HG03575 (cell line): ENCODE results near the gene CASZ1.

Source experiments
- ATAC-seq: cut with Tn5 transposase; IDR thresholded peaks from one replicate; pipeline ENCODE4 v1.9.1; 2021; ENCODE audit not compliant: unreplicated experiment, insufficient number of reproducible peaks, low FRiP score; ENCODE audit errors: extremely low read depth

The CASZ1 gene

DNA sequence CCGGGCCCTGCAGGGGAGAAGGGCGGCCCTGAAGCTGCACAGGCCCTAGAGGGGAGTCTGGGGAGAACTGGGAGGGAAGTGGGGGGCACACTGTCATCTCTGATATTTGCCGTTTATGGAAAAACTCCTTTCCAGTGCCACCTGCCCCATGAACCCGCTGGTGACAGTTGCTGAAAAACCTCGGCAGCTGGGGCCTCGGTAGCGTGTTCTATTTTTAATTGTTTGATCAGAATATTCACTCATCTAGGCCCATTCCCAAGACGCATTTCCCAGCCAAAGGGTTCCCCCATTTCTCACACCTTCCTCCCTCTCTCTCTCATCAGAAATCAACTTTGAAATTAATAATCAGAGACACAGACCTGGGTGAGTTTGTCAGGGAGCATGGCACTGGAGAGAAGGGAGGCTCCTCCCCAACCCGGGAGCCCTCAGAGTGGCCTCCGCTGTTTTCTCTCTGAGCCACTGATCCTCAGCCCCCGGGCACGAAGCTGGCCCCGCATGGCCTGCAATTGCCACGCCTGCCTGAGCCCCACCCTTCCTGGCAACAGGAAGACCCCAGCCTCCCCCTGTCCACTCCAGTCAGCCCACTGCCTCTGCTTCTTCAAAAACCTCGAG, 111.1 kb downstream of the CASZ1 start:
- no peak for ATAC-seq

DNA sequence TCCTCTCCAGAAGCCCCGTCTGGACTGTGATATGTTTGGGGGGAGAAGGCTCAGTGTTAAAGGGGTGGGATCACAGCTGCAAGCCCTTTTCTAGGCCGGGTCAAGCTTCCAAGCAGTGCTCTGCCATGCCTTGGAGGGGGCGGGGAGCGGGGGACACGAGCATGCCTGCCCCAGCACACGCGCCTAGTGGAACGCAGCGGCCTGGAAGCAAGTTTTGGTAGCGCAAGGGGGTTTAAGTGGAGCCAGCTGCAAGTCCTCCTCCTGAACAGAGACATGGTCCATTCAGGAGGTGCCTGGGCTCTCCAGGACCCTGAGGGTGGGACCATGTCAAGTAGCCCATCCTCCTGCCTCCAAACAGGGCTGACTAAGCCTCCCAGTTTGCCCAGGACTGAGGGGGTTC, 112.2 kb downstream of the CASZ1 start:
- ATAC-seq: no peak

DNA sequence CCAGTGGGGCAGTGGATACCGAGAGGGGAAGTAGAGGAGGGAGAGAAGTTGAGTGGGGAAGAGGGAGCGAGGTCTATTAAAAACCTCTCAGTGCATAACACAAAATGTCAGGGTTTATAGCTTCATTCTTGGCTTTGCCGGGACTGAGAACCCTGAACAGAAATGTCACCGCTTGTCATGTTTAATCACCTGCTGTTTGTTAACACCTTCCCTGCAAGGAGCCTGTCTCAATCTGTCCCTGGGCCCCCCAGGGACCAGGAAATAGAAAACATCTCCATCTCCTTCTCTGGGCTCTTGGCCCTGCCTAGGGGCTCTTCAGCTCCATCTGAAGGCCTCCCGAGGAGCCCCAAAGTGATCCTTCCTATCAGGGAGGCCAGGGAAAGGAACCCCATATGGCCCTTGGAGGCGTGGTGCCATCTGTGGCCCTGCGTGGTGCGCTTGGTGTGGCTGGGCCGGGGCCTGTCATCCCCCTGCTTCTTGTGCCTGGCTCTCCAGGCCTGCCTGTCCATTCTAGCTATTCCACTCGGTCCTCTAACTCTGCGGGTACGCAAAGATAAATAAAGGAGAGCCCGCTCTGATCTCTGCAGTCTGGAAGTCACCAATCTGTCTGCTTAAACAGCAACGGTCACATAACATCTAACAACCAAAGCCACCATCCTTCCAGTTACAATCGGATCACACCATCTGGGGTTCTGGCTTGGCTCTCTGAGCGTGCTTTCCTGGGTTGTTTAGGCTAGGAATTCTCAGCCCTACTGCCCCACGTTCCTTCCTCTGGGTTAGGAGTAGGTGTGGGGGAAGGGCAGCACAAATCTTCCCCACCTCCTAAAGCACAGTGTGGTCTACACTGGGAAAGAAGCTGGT, 113.8 kb downstream of the CASZ1 start:
- no peak for ATAC-seq

DNA sequence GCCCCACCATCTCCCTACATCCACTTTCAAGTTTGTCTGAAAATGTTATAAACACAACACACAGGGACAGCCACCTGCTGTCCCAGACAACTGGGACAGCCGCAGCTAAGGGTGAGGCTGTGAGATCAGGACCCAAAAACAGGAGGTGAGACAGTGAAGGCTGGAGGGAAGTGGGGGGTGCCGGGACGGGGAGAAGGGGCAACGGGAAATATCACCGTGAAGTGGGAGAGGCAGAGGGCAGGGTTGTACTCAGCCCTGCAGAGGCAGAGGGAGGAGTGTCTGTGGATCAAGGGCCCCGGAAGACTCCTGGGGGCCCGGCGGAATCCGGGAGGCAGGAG, 114.4 kb downstream of the CASZ1 start:
- ATAC-seq: no peak

DNA sequence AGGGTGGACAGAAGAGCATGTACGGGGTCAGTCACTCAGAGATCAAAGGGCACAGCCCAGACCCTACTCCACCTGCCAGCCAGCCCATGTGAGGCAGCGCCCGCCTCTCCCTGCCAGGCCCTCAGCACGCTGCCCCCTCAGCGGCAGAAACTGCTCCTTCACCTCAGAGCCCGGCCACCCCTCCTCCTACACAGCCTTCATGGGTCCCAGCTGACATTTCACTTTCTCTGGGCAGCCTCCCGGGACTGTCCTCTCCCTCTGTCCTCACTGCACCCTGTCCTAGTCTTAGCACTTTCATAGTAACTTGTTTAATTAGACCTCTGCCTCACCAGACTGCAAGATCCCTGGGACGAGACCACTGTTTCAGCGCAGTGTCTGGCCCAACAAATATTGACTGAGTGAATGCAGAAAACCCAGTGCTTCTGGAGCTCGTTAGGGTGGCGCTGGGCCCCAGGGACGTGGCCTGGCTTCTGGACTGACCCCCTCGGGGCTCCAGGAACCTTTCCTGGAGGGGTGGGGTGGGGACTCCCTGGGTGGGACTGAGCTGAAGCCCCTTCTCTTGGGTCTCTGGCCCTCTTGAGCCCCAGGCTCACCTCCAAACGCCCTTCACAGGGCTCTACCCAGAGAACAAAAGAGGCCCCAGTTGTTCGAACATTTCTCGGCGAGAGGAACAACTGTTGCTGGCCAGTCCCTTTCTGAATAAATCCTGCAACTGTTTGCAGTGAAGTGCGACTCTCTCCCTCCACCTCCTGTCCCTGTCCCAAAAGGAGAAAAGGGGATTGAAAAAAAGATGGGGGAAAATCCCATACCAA, 114.9 kb downstream of the CASZ1 start:
- no peak for ATAC-seq

DNA sequence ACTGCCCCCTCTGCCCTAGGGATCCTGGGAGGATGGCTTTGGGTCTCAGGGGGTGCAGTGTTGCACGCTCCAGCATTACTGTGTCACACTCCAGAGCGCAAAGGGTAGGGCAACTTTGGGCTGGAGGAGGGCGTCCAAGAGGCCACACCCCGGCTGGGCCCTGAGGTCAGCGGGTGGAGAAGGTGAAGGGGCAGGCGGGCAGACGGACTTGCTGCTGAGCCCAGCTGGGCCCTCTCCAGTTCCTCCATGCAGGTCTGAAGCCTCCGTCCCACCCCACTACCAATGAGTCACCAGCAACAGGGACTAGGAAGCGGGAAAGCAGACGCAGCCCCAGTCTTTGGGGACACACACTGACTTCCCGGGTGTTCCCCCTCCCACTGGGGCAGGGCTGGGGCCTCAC, 116.0 kb downstream of the CASZ1 start:
- no peak for ATAC-seq

DNA sequence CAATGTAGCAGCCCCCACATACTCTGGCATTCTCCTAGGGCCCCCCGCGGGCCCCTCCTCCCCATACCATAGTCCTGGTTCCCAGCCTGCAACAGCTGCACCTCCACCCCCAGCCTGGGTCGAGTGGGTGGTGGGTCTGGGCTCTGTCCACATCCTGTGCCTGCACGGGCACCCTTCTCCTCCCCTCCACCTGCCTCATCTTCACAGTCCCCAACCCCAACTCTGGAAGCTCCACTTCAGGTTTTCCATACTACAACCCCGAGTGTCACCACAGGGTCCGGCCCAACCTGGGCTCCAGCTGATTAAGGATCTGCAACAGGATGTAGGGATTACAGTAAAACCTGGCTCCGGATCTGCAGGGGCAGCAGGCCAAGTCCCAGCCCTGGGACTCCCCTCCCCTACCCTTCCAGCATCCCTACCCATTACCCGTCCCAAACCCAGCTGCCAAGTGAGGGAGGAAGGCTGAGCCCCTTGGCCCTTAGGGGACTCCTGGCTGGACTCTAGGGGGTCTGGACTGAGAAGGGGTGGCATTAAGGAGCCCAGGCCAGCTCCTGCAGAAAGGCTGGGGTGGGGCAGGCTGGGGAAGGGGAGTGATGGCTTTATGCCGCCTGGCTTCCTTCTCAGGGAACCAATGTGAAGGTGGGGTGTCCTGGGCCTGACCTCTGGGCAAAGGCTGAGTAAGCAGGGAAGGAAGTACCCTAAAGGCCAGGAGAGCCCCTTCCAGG, 116.8 kb downstream of the CASZ1 start:
- ATAC-seq: no peak

DNA sequence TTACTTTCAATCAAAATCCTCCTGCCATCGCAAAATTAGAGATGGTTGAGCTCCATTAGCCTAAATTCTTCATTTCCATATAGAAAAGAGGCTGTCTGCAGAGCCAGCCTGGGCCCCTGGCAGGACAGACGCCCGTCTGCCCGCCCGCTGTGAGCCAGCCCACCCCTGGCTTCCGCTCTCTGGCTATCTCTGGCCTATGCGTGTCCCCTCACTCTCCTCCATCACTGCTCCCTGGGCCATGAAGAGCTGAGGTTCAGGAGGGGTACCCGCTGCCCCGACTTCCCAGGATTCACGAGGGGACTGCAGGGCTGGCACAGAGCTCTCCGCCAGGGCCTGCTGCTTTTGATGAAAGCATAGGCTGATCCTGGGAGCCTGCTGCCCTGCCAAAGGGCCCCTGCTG, 117.6 kb downstream of the CASZ1 start:
- ATAC-seq: no peak

DNA sequence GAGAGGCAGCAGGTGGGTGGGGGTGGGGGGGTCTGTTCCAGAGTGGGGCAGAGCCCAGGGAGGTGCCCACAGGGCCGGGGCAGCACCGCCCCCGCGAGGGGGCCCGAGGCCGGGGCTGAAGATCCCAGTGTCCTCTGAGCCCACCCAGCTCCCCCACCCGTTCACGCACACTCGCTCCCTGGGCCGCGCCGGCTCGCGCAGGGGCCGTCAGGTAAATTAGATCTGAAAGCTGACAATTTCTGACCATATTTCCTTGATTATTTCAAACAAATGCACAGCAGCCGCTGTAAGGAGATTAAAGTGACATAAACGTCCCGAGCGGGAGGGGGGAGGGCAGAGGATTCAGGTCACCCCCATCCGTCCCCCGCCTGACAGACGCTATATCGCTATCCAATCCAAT, 118.0 kb downstream of the CASZ1 start:
- no peak for ATAC-seq

DNA sequence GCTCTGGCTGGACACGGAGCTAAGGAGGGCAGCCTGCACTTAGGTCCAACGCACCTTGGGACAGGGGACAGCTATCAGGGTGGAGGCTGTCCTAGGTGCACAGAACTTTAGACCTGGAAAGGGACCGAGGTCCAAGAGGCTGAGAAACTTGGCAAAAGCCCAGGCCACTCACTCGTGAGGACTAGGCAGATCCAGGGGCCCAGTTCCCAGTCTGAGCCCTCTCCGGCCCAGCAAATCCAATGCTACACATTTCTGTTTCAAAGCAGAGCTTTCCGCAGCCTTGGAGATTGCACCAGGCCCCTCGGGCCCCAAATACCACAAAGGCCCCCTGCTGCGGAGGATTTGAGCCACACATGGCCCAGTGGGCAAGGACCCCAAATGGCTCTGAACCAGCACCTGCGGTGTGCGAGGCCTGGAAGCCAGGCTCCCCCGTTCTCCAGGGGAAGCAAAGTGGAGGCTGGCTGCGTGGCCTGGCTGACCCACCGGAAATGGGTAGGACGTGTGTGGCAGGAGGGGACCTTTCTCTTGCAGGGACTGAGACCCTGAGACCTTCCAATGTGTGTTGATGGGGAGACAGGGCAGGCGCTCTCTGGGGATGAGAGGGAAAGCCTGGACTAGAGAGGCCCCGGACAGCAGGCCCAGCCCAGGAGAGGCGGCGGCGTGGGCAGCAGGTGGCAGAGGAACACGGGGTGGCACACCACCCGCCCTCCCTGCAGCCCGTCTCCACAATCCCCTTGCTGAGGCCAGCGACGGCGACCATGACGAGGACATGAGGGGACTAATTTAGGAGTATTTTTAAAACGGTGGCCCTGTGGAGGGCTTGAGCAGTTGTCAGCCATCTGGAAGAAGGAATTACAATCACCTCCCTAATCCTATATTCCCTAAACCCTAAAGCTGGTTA, 118.7 kb downstream of the CASZ1 start:
- no peak for ATAC-seq

DNA sequence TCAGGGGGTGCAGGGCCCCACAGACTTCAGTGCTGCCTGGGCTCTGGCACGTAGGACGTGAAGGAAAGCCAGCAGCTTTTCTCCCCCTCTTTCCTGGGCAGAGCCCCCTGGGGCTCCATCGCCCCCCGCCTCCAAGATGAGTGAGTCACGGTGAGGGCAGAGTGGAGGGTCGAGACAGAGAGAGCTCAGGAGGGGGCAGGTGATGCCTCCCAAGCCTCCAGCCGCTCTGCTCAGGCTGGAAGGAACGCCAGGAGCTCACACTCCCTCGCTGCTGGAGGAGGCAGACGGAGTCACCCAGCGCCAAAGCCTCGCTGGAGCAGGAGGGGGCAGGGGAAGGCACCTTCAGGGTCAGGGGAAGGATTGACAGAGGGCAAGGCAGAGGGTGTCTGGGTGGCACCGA, 119.5 kb downstream of the CASZ1 start:
- no peak for ATAC-seq

DNA sequence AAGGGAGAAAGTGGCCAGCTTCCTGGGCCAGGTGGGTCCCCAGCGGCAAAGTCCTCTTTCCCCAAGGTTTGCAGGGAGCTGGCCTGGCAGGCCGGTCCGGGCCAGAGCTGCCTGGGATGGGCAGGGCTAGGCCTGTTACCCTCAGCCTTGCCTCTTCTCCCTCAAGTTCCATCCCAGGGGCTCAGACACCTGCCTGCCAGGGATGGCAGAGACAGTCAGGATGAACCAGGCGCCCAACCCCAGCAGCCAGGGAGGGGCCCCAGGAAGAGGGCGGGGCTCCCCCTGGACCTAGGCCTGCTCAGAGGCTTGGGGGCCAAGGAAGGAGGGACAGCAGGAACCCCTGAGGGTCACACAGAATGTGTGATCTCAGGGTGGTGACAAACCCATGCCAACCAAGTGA, 120.6 kb downstream of the CASZ1 start:
- no peak for ATAC-seq

DNA sequence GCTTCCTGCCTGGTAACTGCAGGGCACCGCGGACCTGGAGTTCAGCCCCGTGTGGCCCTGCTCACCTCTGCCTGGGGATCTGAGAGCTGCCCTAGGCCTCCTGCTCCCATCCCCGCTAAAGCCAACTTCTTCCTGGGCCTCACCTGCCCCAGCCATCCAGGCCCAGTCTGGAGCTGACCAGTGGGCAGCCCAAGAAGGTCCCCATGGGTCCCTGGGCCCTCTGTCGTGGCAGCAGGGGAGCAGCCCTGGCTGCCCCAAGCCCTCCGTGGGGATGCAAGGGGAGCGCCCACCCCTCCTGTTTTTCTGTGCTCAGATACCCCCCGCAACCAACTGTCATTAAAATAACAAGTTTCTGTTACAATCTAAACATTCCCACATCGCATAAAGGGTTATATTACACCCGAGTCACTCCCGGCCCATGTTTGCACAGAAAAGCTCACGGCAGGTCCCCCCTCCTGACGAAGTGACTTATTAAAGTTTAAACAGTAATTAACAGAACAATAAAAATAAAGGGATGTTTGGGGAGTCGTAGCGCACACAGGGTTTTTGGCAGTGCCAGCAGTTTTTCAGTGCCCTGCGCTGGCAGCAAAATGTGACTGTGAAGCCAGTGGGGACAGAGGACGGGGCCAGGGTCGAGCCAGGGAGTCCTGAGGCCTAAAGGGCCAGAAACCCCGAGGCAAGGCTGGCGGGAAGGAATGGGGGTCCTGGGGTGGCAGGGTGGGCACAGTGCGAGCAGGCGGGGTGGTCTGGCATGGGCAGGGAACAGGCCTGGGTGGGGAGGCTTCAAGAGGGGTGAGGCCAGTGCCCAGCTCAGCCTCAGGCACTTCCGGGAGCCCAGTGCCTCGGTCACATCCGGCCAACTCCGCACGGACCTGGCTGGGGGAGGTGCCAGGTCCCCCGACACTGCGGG, 121.5 kb downstream of the CASZ1 start:
- no peak for ATAC-seq

DNA sequence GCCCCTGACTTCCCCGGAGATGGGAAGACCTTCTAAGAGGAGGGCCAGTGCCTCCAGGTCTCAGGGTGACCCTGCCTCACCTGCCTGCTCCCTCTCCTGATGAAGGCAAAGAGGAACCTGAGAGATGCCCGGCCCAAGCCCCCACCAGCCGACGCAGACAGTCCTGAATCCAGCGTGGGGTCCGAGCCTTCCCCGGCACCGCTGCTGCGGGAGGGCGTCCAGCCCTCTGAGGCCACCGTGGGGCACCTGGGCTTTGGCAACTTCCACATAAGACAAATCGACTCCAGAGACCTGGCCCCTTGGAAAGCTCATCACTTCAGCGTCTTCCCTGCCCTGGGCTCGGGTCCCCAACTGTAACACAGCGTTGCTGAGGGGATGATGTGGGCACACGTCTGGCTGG, 122.2 kb downstream of the CASZ1 start:
- ATAC-seq: no peak

DNA sequence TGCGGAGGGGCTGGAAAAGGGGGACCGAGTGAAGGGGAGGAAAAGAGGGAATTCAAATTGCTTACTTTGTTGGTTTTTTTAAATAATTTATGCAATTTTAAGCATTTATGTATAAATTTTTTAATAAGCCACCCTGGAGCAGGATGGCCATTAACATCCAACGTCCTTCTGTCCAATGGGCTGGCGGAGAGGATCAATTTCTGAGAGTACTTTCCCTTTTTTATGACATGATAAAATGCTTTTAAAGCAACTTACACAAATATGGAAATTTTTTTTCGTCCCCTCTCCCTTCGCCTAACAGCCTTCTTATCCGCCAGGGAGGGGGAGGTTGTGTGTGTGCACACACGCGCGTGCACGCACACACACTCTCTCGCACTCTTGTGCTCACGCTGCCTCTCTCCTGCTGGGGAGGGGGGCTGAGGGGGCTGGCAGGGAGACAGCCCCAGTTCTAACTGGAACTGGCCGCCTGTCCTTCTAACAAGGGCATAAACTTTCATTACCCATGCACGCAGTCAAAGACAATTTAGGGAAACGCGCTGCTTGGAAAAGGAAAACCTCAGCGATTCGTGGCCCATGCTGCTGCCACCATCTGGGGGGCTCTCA, 123.2 kb downstream of the CASZ1 start:
- no peak for ATAC-seq

DNA sequence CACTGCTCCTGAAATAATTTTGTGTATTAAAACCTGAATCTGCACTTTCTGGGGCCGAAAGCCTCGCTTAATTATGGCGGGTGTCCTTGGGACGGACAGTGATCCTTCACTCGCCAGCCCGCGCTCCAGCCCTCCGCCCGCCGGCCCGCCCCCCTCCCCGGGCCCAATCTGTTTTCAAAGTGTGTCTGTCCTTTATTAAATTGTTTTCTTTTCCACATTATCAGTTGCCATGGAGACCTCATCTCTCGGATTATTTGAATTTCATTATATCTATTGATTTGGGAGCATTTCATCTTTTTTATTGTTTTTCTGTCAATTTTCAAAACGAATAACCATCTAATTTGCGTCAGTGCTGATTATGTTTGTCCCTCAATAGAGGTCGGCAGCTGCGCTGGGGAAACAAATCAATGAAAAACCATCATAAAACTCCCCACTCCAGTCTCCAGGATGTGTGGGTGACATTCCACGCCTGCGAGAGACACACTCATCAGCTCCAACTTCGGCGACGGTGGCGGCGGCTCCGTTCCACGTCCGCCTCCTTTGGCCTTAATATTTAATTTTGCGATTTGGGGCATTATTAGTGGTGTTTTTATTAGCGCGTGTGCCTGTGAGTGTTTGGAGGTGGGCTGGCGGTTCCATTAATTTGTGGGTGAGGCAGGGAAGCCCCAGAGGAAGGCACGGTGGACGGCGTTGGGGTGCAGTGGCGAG, 123.9 kb downstream of the CASZ1 start:
- ATAC-seq: no peak
